SH-SY5Y (cell line): ENCODE data around the gene CCM2.

Experiments
- GATA2 ChIP-seq: IDR thresholded peaks from 2 replicates; pipeline ENCODE4 v1.6.1; 2011; ENCODE audit warnings: mild to moderate bottlenecking, low read depth, low read length
- GATA3 ChIP-seq: IDR thresholded peaks from 2 replicates; pipeline ENCODE4 v1.6.1; 2011; ENCODE audit warnings: low read depth, mild to moderate bottlenecking, low read length, moderate library complexity

DNA sequence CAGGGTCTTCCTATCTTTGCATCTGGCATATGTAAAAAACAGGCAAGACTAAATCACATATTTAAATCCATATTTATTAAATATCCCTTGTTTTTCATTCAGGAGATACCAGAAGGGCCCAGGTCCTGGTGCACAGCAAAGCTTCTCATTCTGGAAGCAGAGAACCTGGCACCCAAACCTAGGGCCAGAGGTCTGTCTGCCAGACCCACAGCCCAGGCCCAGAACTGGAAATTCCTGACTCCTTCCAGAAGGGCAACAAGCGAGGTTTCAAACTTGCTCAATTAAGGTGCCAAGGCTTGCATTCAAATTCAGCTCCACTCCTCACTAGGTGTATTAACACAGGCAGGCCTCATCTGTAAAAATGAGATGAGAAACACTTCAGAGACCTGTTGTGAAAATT lies 17.0 kb upstream of the CCM2 start:
- TF ChIP-seq GATA2 (no peak), GATA3 (no peak)
